KMS-11 (cell line): ENCODE results near the gene VDR.
A peak's percentile ranks its signal among the peaks of the same experiment; 100 is the strongest.

Experiments
- H2AFZ ChIP-seq: fragments of 200-600 bp; sonication (generic); 2 replicates; pipeline ENCODE4 v1.6.1; 2016; ENCODE audit warnings: antibody characterized with exemption, mixed run types, low read depth
- H3K27ac ChIP-seq: fragments of 200-600 bp; sonication (generic); 2 replicates; pipeline ENCODE4 v1.6.1; 2016; ENCODE audit warnings: mild to moderate bottlenecking, mixed run types
- H3K27me3 ChIP-seq: fragments of 200-600 bp; sonication (generic); 2 replicates; pipeline ENCODE4 v1.6.1; 2017; ENCODE audit warnings: mild to moderate bottlenecking, low read depth, mixed run types, moderate library complexity; ENCODE audit not compliant: insufficient read depth
- H3K36me3 ChIP-seq: fragments of 200-600 bp; sonication (generic); 2 replicates; pipeline ENCODE4 v1.6.1; 2017; ENCODE audit warnings: mild to moderate bottlenecking, mixed run types; ENCODE audit not compliant: insufficient read depth
- H3K4me1 ChIP-seq: fragments of 200-600 bp; sonication (generic); 2 replicates; pipeline ENCODE4 v1.6.1; 2016; ENCODE audit warnings: mild to moderate bottlenecking, low read depth, mixed run types; ENCODE audit not compliant: poor library complexity, severe bottlenecking
- H3K4me2 ChIP-seq: fragments of 200-600 bp; sonication (generic); 2 replicates; pipeline ENCODE4 v1.7.0; 2016; ENCODE audit warnings: mild to moderate bottlenecking, mixed run types
- H3K4me3 ChIP-seq: fragments of 200-600 bp; sonication (generic); IDR thresholded peaks from 2 replicates; pipeline ENCODE4 v1.6.1; 2017; ENCODE audit warnings: low read depth, low read length, mixed read lengths; ENCODE audit not compliant: insufficient read depth
- H3K79me2 ChIP-seq: fragments of 200-600 bp; sonication (generic); 2 replicates; pipeline ENCODE4 v1.6.1; 2016; ENCODE audit warnings: low read depth, mixed run types; ENCODE audit not compliant: insufficient read depth
- H3K9ac ChIP-seq: fragments of 200-600 bp; sonication (generic); 2 replicates; pipeline ENCODE4 v1.6.1; 2016; ENCODE audit warnings: mild to moderate bottlenecking, mixed run types
- H4K20me1 ChIP-seq: fragments of 200-600 bp; sonication (generic); 2 replicates; pipeline ENCODE4 v1.6.1; 2016; ENCODE audit warnings: mild to moderate bottlenecking, mixed run types; ENCODE audit not compliant: insufficient read depth
- CTCF ChIP-seq: fragments of 200-600 bp; sonication (generic); conservative IDR thresholded peaks from 2 replicates; pipeline ENCODE4 v1.6.1; 2017; ENCODE audit warnings: low read depth, mild to moderate bottlenecking, antibody characterized with exemption, low read length, moderate library complexity, mixed read lengths

VDR gene

GRCh38 chr12:47799357-47799955 is 105.3 kb downstream of the VDR start:
- Histone ChIP-seq H3K79me2 (peaks cover 35% of the 10 kb centered on the region; the same call in 1 of the 2 replicates), H3K27ac (no peak overlapping the region), H2AFZ (no peak overlapping the region), H3K27me3 (no peaks in the 10 kb centered on the region), H3K4me2 (no peak overlapping the region), H3K4me1 (peaks cover 27% of the 10 kb centered on the region), H3K4me3 (no peak overlapping the region), H4K20me1 (no peaks in the 10 kb centered on the region), H3K36me3 (no peaks in the 10 kb centered on the region), H3K9ac (no peak overlapping the region)
- no peak for TF ChIP-seq CTCF

GRCh38 chr12:47798382-47798948 is 106.3 kb downstream of the VDR start:
- no peaks in the 10 kb centered on the region for H4K20me1 ChIP-seq
- no peak overlapping the region for H3K9ac ChIP-seq
- H3K4me3 ChIP-seq = no peak overlapping the region
- H2AFZ ChIP-seq = no peak overlapping the region
- peaks cover 25% of the 10 kb centered on the region; the same call in 1 of the 2 replicates for H3K79me2 ChIP-seq
- TF ChIP-seq CTCF = no peak
- no peaks in the 10 kb centered on the region for H3K36me3 ChIP-seq
- H3K27me3 ChIP-seq = no peaks in the 10 kb centered on the region
- H3K4me2 ChIP-seq = no peak overlapping the region
- peaks cover 17% of the 10 kb centered on the region for H3K4me1 ChIP-seq
- H3K27ac ChIP-seq = no peak overlapping the region

- Histone ChIP-seq H3K4me3 (no peak overlapping the region), H3K4me2 (no peak overlapping the region), H2AFZ (no peak overlapping the region), H4K20me1 (no peaks in the 10 kb centered on the region), H3K27ac (no peak overlapping the region), H3K36me3 (no peaks in the 10 kb centered on the region), H3K9ac (no peak overlapping the region), H3K79me2 (peaks cover 15% of the 10 kb centered on the region; the same call in 1 of the 2 replicates), H3K4me1 (peaks cover 7% of the 10 kb centered on the region), H3K27me3 (no peaks in the 10 kb centered on the region)
- TF ChIP-seq CTCF = peak; percentile 38; the same call in 1 of the 2 replicates
These were observed 107.4 kb downstream of the VDR start for GRCh38 chr12:47797441-47797840.

GRCh38 chr12:47795814-47796411 is 108.9 kb downstream of the VDR start:
- H4K20me1 ChIP-seq = no peaks in the 10 kb centered on the region
- H3K4me3 ChIP-seq = no peak overlapping the region
- no peak overlapping the region for H2AFZ ChIP-seq
- no peak overlapping the region for H3K27ac ChIP-seq
- H3K4me2 ChIP-seq = no peak overlapping the region
- H3K79me2 ChIP-seq = peaks cover 7% of the 10 kb centered on the region; the same call in 1 of the 2 replicates
- no peak overlapping the region for H3K9ac ChIP-seq
- H3K4me1 ChIP-seq = no peaks in the 10 kb centered on the region
- H3K27me3 ChIP-seq = no peaks in the 10 kb centered on the region
- TF ChIP-seq CTCF = no peak
- no peaks in the 10 kb centered on the region for H3K36me3 ChIP-seq
